Neural cell (in vitro differentiated cells): Measurements from ENCODE around the gene ETNK2. TPM values are rescaled to one million over a fixed set of nuclear protein-coding genes. Genes with fewer than 3 reads are reported as not detected.

ENCODE experiments used
- H2AFZ ChIP-seq: fragments of 200-600, 300-800 bp; sonication (generic), shearing (Covaris generic); 2 replicates; pipeline ENCODE4 v1.6.0; 2014; ENCODE audit warnings: low read depth, mild to moderate bottlenecking, antibody characterized with exemption, low read length, moderate library complexity
- H3F3A ChIP-seq: fragments of 200-600 bp; shearing (Covaris generic); 2 replicates; pipeline ENCODE4 v1.6.1; 2016; ENCODE audit warnings: mild to moderate bottlenecking, moderate library complexity, mixed read lengths, antibody characterized with exemption, low read length; ENCODE audit not compliant: insufficient read depth, poor library complexity, severe bottlenecking
- H3K27ac ChIP-seq: fragments of 200-600, 300-800 bp; sonication (generic), shearing (Covaris generic); 2 replicates; pipeline ENCODE4 v1.5.1; 2014; ENCODE audit warnings: mild to moderate bottlenecking, low read length, moderate library complexity
- H3K27me3 ChIP-seq: fragments of 300-800, 200-600 bp; sonication (generic), shearing (Covaris generic); 2 replicates; pipeline ENCODE4 v1.6.0; 2014; ENCODE audit warnings: mild to moderate bottlenecking, low read depth, low read length, moderate library complexity; ENCODE audit not compliant: insufficient read depth
- H3K36me3 ChIP-seq: fragments of 300-800, 200-600 bp; sonication (generic), shearing (Covaris generic); 2 replicates; pipeline ENCODE4 v1.5.1; 2014; ENCODE audit warnings: mild to moderate bottlenecking, antibody characterized with exemption, low read length, moderate library complexity; ENCODE audit not compliant: insufficient read depth
- H3K4me2 ChIP-seq: fragments of 300-800, 200-600 bp; sonication (generic), shearing (Covaris generic); 2 replicates; pipeline ENCODE4 v1.6.0; 2014; ENCODE audit warnings: mild to moderate bottlenecking, low read length
- H3K4me3 ChIP-seq: fragments of 300-800, 200-600 bp; sonication (generic), shearing (Covaris generic); 2 replicates; pipeline ENCODE4 v1.5.1; 2014; ENCODE audit warnings: mild to moderate bottlenecking, low read length, moderate library complexity
- H3K79me2 ChIP-seq: fragments of 200-600 bp; shearing (Covaris generic); replicated peaks from 2 replicates; pipeline ENCODE4 v1.6.0; 2014; ENCODE audit warnings: mild to moderate bottlenecking, low read length, moderate library complexity; ENCODE audit not compliant: insufficient read depth
- H3K9ac ChIP-seq: fragments of 300-800, 200-600 bp; sonication (generic), shearing (Covaris generic); 2 replicates; pipeline ENCODE4 v1.6.1; 2016; ENCODE audit warnings: mild to moderate bottlenecking, low read length, mixed read lengths
- H3K9me2 ChIP-seq: fragments of 200-600 bp; shearing (Covaris generic); 2 replicates; pipeline ENCODE4 v1.6.1; 2016; ENCODE audit warnings: mild to moderate bottlenecking, low read length, mixed read lengths; ENCODE audit not compliant: insufficient read depth
- H3K9me3 ChIP-seq: fragments of 200-600, 300-800 bp; sonication (generic), shearing (Covaris generic); 2 replicates; pipeline ENCODE4 v1.6.1; 2016; ENCODE audit warnings: mild to moderate bottlenecking, mixed run types, low read length, moderate library complexity, mixed read lengths
- H4K20me1 ChIP-seq: fragments of 200-600 bp; shearing (Covaris generic); 2 replicates; pipeline ENCODE4 v1.6.1; 2016; ENCODE audit warnings: mild to moderate bottlenecking, mixed run types; ENCODE audit not compliant: insufficient read depth
- CTCF ChIP-seq: fragments of 450-650 bp; IDR thresholded peaks from 2 replicates; pipeline ENCODE4 v1.5.1; 2014; ENCODE audit warnings: antibody characterized with exemption, mild to moderate bottlenecking, moderate library complexity; ENCODE audit not compliant: poor library complexity, severe bottlenecking
- EP300 ChIP-seq: fragments of 450-650 bp; conservative IDR thresholded peaks from 2 replicates; pipeline ENCODE4 v1.6.1; 2014; ENCODE audit warnings: antibody characterized with exemption, mild to moderate bottlenecking, moderate library complexity; ENCODE audit not compliant: poor library complexity, severe bottlenecking
- EZH2 ChIP-seq: fragments of 200-600, 300-800 bp; shearing (Covaris generic), sonication (generic); IDR thresholded peaks from 2 replicates; pipeline ENCODE4 v1.6.1; 2014; ENCODE audit warnings: antibody characterized with exemption, low read length, borderline replicate concordance, mild to moderate bottlenecking; ENCODE audit not compliant: insufficient read depth, poor library complexity, severe bottlenecking
- MXI1 ChIP-seq: fragments of 450-650 bp; conservative IDR thresholded peaks from 2 replicates; pipeline ENCODE4 v1.6.1; 2014; ENCODE audit warnings: antibody characterized with exemption, mild to moderate bottlenecking; ENCODE audit not compliant: poor library complexity, severe bottlenecking
- POLR2AphosphoS5 ChIP-seq: IDR thresholded peaks from 2 replicates; pipeline ENCODE4 v1.6.1; 2012
- RAD21 ChIP-seq: fragments of 450-650 bp; conservative IDR thresholded peaks from 2 replicates; pipeline ENCODE4 v1.6.1; 2014; ENCODE audit warnings: antibody characterized with exemption, mild to moderate bottlenecking, moderate library complexity
- SMC3 ChIP-seq: fragments of 450-650 bp; conservative IDR thresholded peaks from 2 replicates; pipeline ENCODE4 v1.6.1; 2014; ENCODE audit warnings: antibody characterized with exemption, mild to moderate bottlenecking, moderate library complexity; ENCODE audit not compliant: poor library complexity
- TAF1 ChIP-seq: IDR thresholded peaks from 2 replicates; pipeline ENCODE4 v1.6.1; 2012; ENCODE audit warnings: low read depth
- polyA plus RNA-seq: library from polyadenylated mRNA; depleted of rRNA; stranded (reverse); fragments of >200 nt; gene quantifications from 2 replicates; pipeline ENCODE4 v1.2.3, GENCODE V29; 2014
- TF ChIP-seq, protein P1 (sequence below): IDR thresholded peaks from 2 replicates; pipeline ENCODE4 v1.6.1; 2012; ENCODE audit warnings: borderline replicate concordance

The ETNK2 gene
- polyA plus RNA-seq, 1 donor from 2014 or later = 26.7 TPM

DNA sequence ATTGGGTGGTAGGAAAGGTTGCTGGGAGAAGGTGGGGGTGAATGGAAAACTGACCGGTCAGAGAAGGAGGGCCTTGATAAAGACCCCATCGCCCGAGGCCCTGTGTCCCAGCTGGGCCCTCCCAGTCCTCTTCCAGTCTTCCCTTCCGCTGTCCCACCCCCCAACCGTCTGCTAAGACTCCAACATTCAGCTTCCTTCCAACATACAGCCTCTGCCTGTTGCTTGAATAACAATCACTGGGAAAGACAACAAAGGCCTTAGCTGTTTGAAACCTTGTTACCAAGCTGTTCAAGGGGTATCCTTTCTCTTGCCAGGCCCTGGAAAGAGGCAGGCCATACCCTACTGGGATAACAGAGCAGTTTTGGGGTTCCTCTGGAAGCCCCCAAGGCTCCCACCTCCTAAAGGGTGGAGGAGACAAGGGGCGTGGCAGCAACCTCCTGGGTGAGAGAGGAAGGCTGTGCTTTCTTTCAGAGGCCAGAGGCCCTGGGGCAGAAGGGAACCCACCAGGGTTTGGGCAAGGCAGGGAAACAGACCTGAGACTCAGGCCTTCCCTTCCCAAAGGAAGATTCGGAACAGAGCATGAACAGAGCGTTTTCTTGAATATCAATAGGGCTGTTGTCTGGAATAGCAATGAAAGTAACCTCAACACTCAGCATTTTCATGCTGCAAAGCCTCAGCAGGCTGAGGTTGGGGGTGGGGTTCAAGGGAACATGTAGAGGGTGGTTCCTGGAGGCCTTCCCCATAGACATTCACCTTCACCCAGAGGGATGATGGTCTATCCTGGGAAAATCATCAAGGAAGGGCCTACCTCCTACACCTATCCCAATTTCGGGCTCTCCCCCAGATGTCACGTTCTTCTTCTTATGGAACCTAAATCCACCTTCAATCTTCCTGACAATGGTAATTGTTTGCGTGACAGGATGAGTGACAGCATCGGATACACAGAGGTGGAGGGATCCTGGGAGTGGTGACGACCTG is 4.1 kb downstream of the ETNK2 start:
- no peaks in the 10 kb centered on the region for H3K9me3 ChIP-seq

DNA sequence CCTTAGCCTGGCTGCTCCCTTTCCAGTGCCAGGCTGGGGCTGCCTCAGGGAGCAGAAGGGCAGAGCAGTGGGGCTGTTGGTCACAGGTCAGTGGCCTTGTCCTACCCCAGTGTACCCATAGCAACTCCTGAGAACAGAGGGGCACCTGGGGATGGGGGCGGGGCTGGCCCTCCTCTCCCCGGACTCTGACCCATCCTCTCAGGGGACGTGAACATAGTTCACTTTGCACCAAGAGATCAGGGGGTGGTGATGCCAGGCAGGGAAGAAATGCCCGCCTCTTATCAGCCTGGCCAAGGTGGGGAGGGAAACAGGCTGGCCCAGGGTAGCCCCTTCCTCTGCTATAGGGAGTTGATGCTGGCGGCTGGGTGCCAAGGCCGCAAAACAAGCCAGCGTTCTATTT is 4.9 kb downstream of the ETNK2 start:
- H3K9me2 ChIP-seq = no peaks in the 10 kb centered on the region
- no peak overlapping the region for H3K9ac ChIP-seq
- no peaks in the 10 kb centered on the region for H3K9me3 ChIP-seq
- H3K27me3 ChIP-seq = peaks cover 19% of the 10 kb centered on the region
- no peaks in the 10 kb centered on the region for H3K79me2 ChIP-seq
- H2AFZ ChIP-seq = no peak overlapping the region
- H3K36me3 ChIP-seq = no peaks in the 10 kb centered on the region
- H4K20me1 ChIP-seq = no peaks in the 10 kb centered on the region
- TF ChIP-seq CTCF (no peak), POLR2AphosphoS5 (no peak), RAD21 (no peak), MXI1 (no peak), EZH2 (no peak), EP300 (no peak), TAF1 (no peak), SMC3 (no peak)
- TF ChIP-seq, protein P1, sequence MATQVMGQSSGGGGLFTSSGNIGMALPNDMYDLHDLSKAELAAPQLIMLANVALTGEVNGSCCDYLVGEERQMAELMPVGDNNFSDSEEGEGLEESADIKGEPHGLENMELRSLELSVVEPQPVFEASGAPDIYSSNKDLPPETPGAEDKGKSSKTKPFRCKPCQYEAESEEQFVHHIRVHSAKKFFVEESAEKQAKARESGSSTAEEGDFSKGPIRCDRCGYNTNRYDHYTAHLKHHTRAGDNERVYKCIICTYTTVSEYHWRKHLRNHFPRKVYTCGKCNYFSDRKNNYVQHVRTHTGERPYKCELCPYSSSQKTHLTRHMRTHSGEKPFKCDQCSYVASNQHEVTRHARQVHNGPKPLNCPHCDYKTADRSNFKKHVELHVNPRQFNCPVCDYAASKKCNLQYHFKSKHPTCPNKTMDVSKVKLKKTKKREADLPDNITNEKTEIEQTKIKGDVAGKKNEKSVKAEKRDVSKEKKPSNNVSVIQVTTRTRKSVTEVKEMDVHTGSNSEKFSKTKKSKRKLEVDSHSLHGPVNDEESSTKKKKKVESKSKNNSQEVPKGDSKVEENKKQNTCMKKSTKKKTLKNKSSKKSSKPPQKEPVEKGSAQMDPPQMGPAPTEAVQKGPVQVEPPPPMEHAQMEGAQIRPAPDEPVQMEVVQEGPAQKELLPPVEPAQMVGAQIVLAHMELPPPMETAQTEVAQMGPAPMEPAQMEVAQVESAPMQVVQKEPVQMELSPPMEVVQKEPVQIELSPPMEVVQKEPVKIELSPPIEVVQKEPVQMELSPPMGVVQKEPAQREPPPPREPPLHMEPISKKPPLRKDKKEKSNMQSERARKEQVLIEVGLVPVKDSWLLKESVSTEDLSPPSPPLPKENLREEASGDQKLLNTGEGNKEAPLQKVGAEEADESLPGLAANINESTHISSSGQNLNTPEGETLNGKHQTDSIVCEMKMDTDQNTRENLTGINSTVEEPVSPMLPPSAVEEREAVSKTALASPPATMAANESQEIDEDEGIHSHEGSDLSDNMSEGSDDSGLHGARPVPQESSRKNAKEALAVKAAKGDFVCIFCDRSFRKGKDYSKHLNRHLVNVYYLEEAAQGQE = no peak
- H3K4me2 ChIP-seq = no peak overlapping the region
- H3K4me3 ChIP-seq = no peak overlapping the region
- no peaks in the 10 kb centered on the region for H3F3A ChIP-seq
- H3K27ac ChIP-seq = no peak overlapping the region

More for the DNA sequence above, 4.1 kb downstream of the ETNK2 start:
- Histone ChIP-seq H3K27me3 (peaks cover 24% of the 10 kb centered on the region), H3K27ac (no peak overlapping the region), H2AFZ (no peak overlapping the region), H3K79me2 (no peaks in the 10 kb centered on the region), H3K4me3 (peak overlapping the region; percentile 15), H4K20me1 (no peaks in the 10 kb centered on the region), H3K9ac (no peak overlapping the region), H3K9me2 (no peaks in the 10 kb centered on the region), H3F3A (no peaks in the 10 kb centered on the region), H3K36me3 (no peaks in the 10 kb centered on the region), H3K4me2 (no peak overlapping the region)
- TF ChIP-seq RAD21 = no peak
- TF ChIP-seq POLR2AphosphoS5 = peak; percentile 93
- TF ChIP-seq EP300 = peak; percentile 97
